HepG2 (cell line): ENCODE data around the gene AUTS2. TPM values are rescaled to one million over a fixed set of nuclear protein-coding genes. Genes with fewer than 3 reads are reported as not detected.

ENCODE experiments used
- ATAC-seq: fragments of 200-7000 bp; cut with Tn5 transposase; 3 replicates; pipeline ENCODE4 v1.9.1; 2020; ENCODE audit warnings: mild to moderate bottlenecking, moderate library complexity
- BruUV-seq: library from RNA; stranded (reverse); fragments of 400-500 nt; replicated peaks from 2 replicates; lab custom pipeline; 2021; lab: Mats Ljungman, UMichigan
- CTCF ChIA-PET: fragments of 300-600 bp; formaldehyde crosslinking; extraction: SDS; loops from one replicate; lab custom pipeline; 2021; ENCODE audit warnings: low total read pairs, inconsistent platforms, low intra/inter-chr PET ratio; lab: Yijun Ruan, JAX
- POLR2A ChIA-PET: fragments of 350-600 bp; sonication (Branson Sonifier 250); formaldehyde crosslinking; loops from one replicate; lab custom pipeline; 2020; ENCODE audit warnings: antibody characterized with exemption, inconsistent platforms; lab: Yijun Ruan, JAX
- DNase-seq: peaks from one replicate; pipeline ENCODE4 v3.0.0-alpha.2; 2015; ENCODE audit warnings: low spot score
- FAIRE-seq: peaks from 3 replicates; lab custom pipeline; 2011; peaks lifted over from hg19 to GRCh38; lab: Jason Lieb, UNC
- H2AFZ ChIP-seq: one replicate; pipeline ENCODE4 v1.6.1; 2011; ENCODE audit warnings: low read length, inconsistent platforms
- H3K27ac ChIP-seq: fragments of 300-600 bp; 3 replicates; pipeline ENCODE4 v1.8.0; 2011; ENCODE audit warnings: mixed run types, mild to moderate bottlenecking, mixed read lengths, low read length, inconsistent platforms; ENCODE audit not compliant: insufficient read depth; ENCODE audit errors: extremely low read length
- H3K27me3 ChIP-seq, 2 experiments: fragments of 200-600 bp in 1 of 2; 2 replicates in 1 of 2; 3 replicates in 1 of 2; pipeline versions ENCODE4 v1.6.0 to v1.8.0; 2011; ENCODE audit warnings: low read length in 2 of 2, mild to moderate bottlenecking in 2 of 2, moderate library complexity in 2 of 2, inconsistent platforms in 1 of 2; ENCODE audit not compliant: insufficient read depth in 2 of 2, control insufficient read depth in 1 of 2
- H3K36me3 ChIP-seq, 2 experiments: fragments of 200-600 bp in 1 of 2; replicated peaks in 1 of 2; 2 replicates in 1 of 2; 3 replicates in 1 of 2; pipeline versions ENCODE4 v1.5.1 to v1.8.0; 2011; ENCODE audit warnings: low read length in 2 of 2, inconsistent platforms in 1 of 2; ENCODE audit not compliant: insufficient read depth in 2 of 2, control insufficient read depth in 1 of 2
- H3K4me1 ChIP-seq: 2 replicates; pipeline ENCODE4 v1.5.1; 2012; ENCODE audit warnings: low read length, inconsistent platforms; ENCODE audit not compliant: insufficient read depth
- H3K4me2 ChIP-seq: 2 replicates; pipeline ENCODE4 v1.6.0; 2011; ENCODE audit warnings: low read depth, low read length, inconsistent platforms
- H3K4me3 ChIP-seq, 3 experiments: fragments of 200-600 bp in 1 of 3; sonication (generic), shearing (Covaris generic) in 1 of 3; replicated peaks in 1 of 3; 2 replicates each; pipeline ENCODE4 v1.5.1; 2011 to 2016; ENCODE audit warnings: low read length in 3 of 3, inconsistent platforms in 2 of 3, low read depth in 2 of 3, mild to moderate bottlenecking in 2 of 3, control low read depth in 1 of 3, mixed read lengths in 1 of 3; ENCODE audit not compliant: insufficient read depth in 1 of 3
- H3K79me2 ChIP-seq: one replicate; pipeline ENCODE4 v1.6.1; 2011; ENCODE audit warnings: low read length, inconsistent platforms; ENCODE audit not compliant: insufficient read depth
- H3K9ac ChIP-seq: 2 replicates; pipeline ENCODE4 v1.6.0; 2011; ENCODE audit warnings: mild to moderate bottlenecking, low read depth, low read length, inconsistent platforms; ENCODE audit not compliant: insufficient read depth
- H3K9me3 ChIP-seq: 2 replicates; pipeline ENCODE4 v1.5.1; 2012; ENCODE audit warnings: mild to moderate bottlenecking, low read length
- H4K20me1 ChIP-seq: 2 replicates; pipeline ENCODE4 v1.6.0; 2011; ENCODE audit warnings: inconsistent platforms, mild to moderate bottlenecking, low read length, moderate library complexity; ENCODE audit not compliant: insufficient read depth
- E2F2 ChIP-seq: sonication (generic); formaldehyde crosslinking; IDR thresholded peaks from 2 replicates; pipeline ENCODE4 v1.4.0; 2020; ENCODE audit warnings: missing genetic modification reagents, borderline replicate concordance
- NFE2L1 ChIP-seq: sonication (generic); formaldehyde crosslinking; IDR thresholded peaks from 2 replicates; pipeline ENCODE4 v1.4.0; 2020; ENCODE audit warnings: missing genetic modification reagents, mild to moderate bottlenecking, borderline replicate concordance
- NKX3-1 ChIP-seq: sonication (generic); formaldehyde crosslinking; IDR thresholded peaks from 2 replicates; pipeline ENCODE4 v1.5.0; 2020; ENCODE audit warnings: missing genetic modification reagents
- POGZ ChIP-seq: sonication (generic); formaldehyde crosslinking; IDR thresholded peaks from 2 replicates; pipeline ENCODE4 v1.4.0; 2020; ENCODE audit warnings: mild to moderate bottlenecking, missing genetic modification reagents
- STAG1 ChIP-seq: sonication (generic); formaldehyde crosslinking; IDR thresholded peaks from 2 replicates; pipeline ENCODE4 v1.4.0; 2020; ENCODE audit warnings: missing genetic modification reagents
- YY1 ChIP-seq: IDR thresholded peaks from 2 replicates; pipeline ENCODE4 v1.6.1; 2011; ENCODE audit warnings: low read length, low read depth, moderate library complexity, mild to moderate bottlenecking; ENCODE audit not compliant: insufficient read depth, insufficient replicate concordance
- ZBTB42 ChIP-seq: sonication (generic); formaldehyde crosslinking; IDR thresholded peaks from 2 replicates; pipeline ENCODE4 v1.5.0; 2020; ENCODE audit warnings: mild to moderate bottlenecking, missing genetic modification reagents
- ZNF12 ChIP-seq: sonication (generic); formaldehyde crosslinking; IDR thresholded peaks from 2 replicates; pipeline ENCODE4 v1.5.0; 2020; ENCODE audit warnings: missing genetic modification reagents
- ZNF451 ChIP-seq: sonication (generic); formaldehyde crosslinking; IDR thresholded peaks from 2 replicates; pipeline ENCODE4 v1.5.0; 2020; ENCODE audit warnings: mild to moderate bottlenecking, missing genetic modification reagents
- ZSCAN30 ChIP-seq: sonication (generic); formaldehyde crosslinking; IDR thresholded peaks from 2 replicates; pipeline ENCODE4 v1.5.0; 2020; ENCODE audit warnings: mild to moderate bottlenecking, missing genetic modification reagents
- WGBS: methylation state at CpG from one replicate; pipeline ENCODE4 v1.1.6; 2017; ENCODE audit warnings: low lambda C conversion rate; 5-methylcytosine and 5-hydroxymethylcytosine counted together
- in situ Hi-C: cut with HindIII; loops from 2 replicates; pipeline ENCODE4 v1.10.0; 2017; ENCODE audit warnings: low pct_unique_long_range_greater_than_20kb; ENCODE audit not compliant: extremely low pct_ligation_motif_present
- intact Hi-C: fragments of 100-400 bp; cut with micrococcal nuclease; formaldehyde crosslinking; loops from one replicate; pipeline ENCODE4 v1.10.0; 2022; ENCODE audit not compliant: unreplicated experiment
- polyA plus RNA-seq, 8 experiments: library from polyadenylated mRNA; depleted of rRNA in 3 of 8; stranded (reverse) in 7 of 8; unstranded in 1 of 8; fragments of >200 nt; fragmentation: Illumina TruSeq in 4 of 8; extraction: Trizol in 4 of 8; gene quantifications; 2 replicates each; pipeline versions ENCODE4 v1.2.1 to v1.2.3, GENCODE V29; 2011 to 2016; ENCODE audit warnings: low read depth in 4 of 8, missing spikeins in 1 of 8, mixed read lengths in 1 of 8; ENCODE audit not compliant: insufficient read depth in 1 of 8
- total RNA-seq, 5 experiments: library from RNA; depleted of rRNA; stranded (reverse); fragments of >200 nt; fragmentation: Illumina TruSeq; extraction: Trizol; gene quantifications; 2 replicates each; pipeline ENCODE4 v1.2.3, GENCODE V29; 2016; ENCODE audit warnings: low read depth in 1 of 5

Gene AUTS2
- total and polyA plus RNA-seq, 2 of the 13 experiments (the other 11 are each of a cell fraction or from before 2014, with no cell fraction given) = 0.38 TPM; not detected in 1

GRCh38 chr7:70040051-70040450 is 441.8 kb downstream of the AUTS2 start:
- WGBS = 0% methylated on average over 3 of the region's 3 CpGs
- DNase-seq = no peak
- no peaks in the 10 kb centered on the region for H3K79me2 ChIP-seq
- no peak overlapping the region for H3K4me2 ChIP-seq
- ATAC-seq = no peak
- CTCF ChIA-PET = no interaction called here
- no peaks in the 10 kb centered on the region for H3K4me1 ChIP-seq
- BruUV-seq = no TSS peak
- no peaks in the 10 kb centered on the region for H3K27me3 ChIP-seq
- intact Hi-C loops (no loop called here), in situ Hi-C loops (no loop called here)
- POLR2A ChIA-PET = no interaction called here
- H4K20me1 ChIP-seq = no peaks in the 10 kb centered on the region
- no peak for TF ChIP-seq ZBTB42 (CRISPR knock-in tag)
- H3K36me3 ChIP-seq = no peaks in the 10 kb centered on the region
- H3K9ac ChIP-seq = no peak overlapping the region
- no peak overlapping the region for H2AFZ ChIP-seq
- no peak overlapping the region for H3K27ac ChIP-seq
- no peak for FAIRE-seq
- H3K9me3 ChIP-seq = no peaks in the 10 kb centered on the region
- H3K4me3 ChIP-seq = no peak overlapping the region

GRCh38 chr7:70040970-70041766 is 442.9 kb downstream of the AUTS2 start:
- in situ Hi-C loops = no loop called here
- TF ChIP-seq ZSCAN30 (no peak), YY1 (no peak), ZNF12 (CRISPR knock-in tag) (no peak), ZNF451 (CRISPR knock-in tag) (no peak), NKX3-1 (no peak), E2F2 (CRISPR knock-in tag) (no peak), POGZ (CRISPR knock-in tag) (no peak), STAG1 (CRISPR knock-in tag) (peak; percentile 28; the same call in 1 of the 2 replicates), NFE2L1 (no peak)
- TF ChIP-seq, all 625 proteins: peak for 1
- Histone ChIP-seq H3K9me3 (no peaks in the 10 kb centered on the region), H3K9ac (no peak overlapping the region), H3K4me1 (no peaks in the 10 kb centered on the region), H3K4me2 (no peak overlapping the region), H4K20me1 (no peaks in the 10 kb centered on the region), H3K27me3 (no peaks in the 10 kb centered on the region), H3K36me3 (no peaks in the 10 kb centered on the region), H3K27ac (no peak overlapping the region), H3K4me3 (no peak overlapping the region), H2AFZ (no peak overlapping the region), H3K79me2 (no peaks in the 10 kb centered on the region)
- no peak for ATAC-seq
- ChIA-PET CTCF (no interaction called here), POLR2A (no interaction called here)
- intact Hi-C loops = no loop called here
- no peak for DNase-seq
- FAIRE-seq = no peak
- BruUV-seq = no TSS peak
